Lung (tissue), 12 donors: ENCODE results near the gene FRY. TPM values are rescaled to one million over a fixed set of nuclear protein-coding genes. Genes with fewer than 3 reads are reported as not detected.

Source experiments
- ATAC-seq: fragments of 200-7000 bp; cut with Tn5 transposase; one replicate; pipeline ENCODE4 v1.9.1; 2020; ENCODE audit warnings: moderate number of reproducible peaks; ENCODE audit not compliant: insufficient read depth, low FRiP score
- DNase-seq, 3 donors: peaks; one replicate each; pipeline ENCODE4 v3.0.0-alpha.2; 2013 to 2017
- H3K27ac ChIP-seq, 2 donors: one replicate each; pipeline ENCODE4 v1.5.1; 2013; ENCODE audit warnings: mild to moderate bottlenecking in 2 of 2, moderate library complexity in 2 of 2, control low read depth in 1 of 2, inconsistent platforms in 1 of 2, low read depth in 1 of 2, low read length in 1 of 2
- H3K27me3 ChIP-seq, 3 donors: one replicate each; pipeline ENCODE4 v1.5.1; 2013; ENCODE audit warnings: low read length in 2 of 3; ENCODE audit not compliant: control insufficient read depth in 3 of 3, insufficient read depth in 3 of 3
- H3K36me3 ChIP-seq, 4 donors: one replicate each; pipeline ENCODE4 v1.5.1; 2013; ENCODE audit warnings: low read length in 4 of 4, mild to moderate bottlenecking in 1 of 4, moderate library complexity in 1 of 4; ENCODE audit not compliant: control insufficient read depth in 4 of 4, insufficient read depth in 4 of 4
- H3K4me1 ChIP-seq, 5 donors: one replicate each; pipeline ENCODE4 v1.5.1; 2013; ENCODE audit warnings: low read length in 5 of 5, mild to moderate bottlenecking in 2 of 5, moderate library complexity in 1 of 5; ENCODE audit not compliant: control insufficient read depth in 5 of 5, insufficient read depth in 5 of 5
- H3K4me3 ChIP-seq: one replicate; pipeline ENCODE4 v1.5.1; 2013; ENCODE audit warnings: mild to moderate bottlenecking, control low read depth, moderate library complexity
- H3K9ac ChIP-seq, 2 donors: one replicate each; pipeline ENCODE4 v1.5.1; 2013; ENCODE audit warnings: low read length in 2 of 2, control low read depth in 1 of 2; ENCODE audit not compliant: insufficient read depth in 1 of 2
- H3K9me3 ChIP-seq, 4 donors: one replicate each; pipeline ENCODE4 v1.5.1; 2013; ENCODE audit warnings: low read length in 3 of 4, mild to moderate bottlenecking in 1 of 4, moderate library complexity in 1 of 4; ENCODE audit not compliant: control insufficient read depth in 4 of 4, insufficient read depth in 3 of 4
- CTCF ChIP-seq: IDR thresholded peaks from 2 replicates; pipeline ENCODE4 v1.5.1; 2012; ENCODE audit warnings: mild to moderate bottlenecking; ENCODE audit errors: control extremely low read depth, extremely low read depth
- WGBS, 2 donors: extraction: QIAGEN DNeasy Blood & Tissue Kit; methylation state at CpG; one replicate each; pipeline ENCODE4 v1.1.7; 2013; 5-methylcytosine and 5-hydroxymethylcytosine counted together
- polyA plus RNA-seq, 2 donors: library from polyadenylated mRNA; stranded (reverse); fragments of 200-250 nt; gene quantifications; one replicate each; pipeline ENCODE4 v1.2.1, GENCODE V29; 2013
- total RNA-seq, 2 donors: library from RNA; depleted of rRNA in 1 of 2; stranded (reverse); fragments of >200 nt in 1 of 2; gene quantifications; one replicate each; pipeline ENCODE4 v1.2.1, GENCODE V29; 2014 to 2021
- donor health status: control.
- donor health status: control.
- donor health status: Bipolar disorder and iron deficiency.
- donor health status: healthy.
- donor health status: DM: yes; HTN: yes; CAD: no.

Gene FRY
- total and polyA plus RNA-seq, 4 donors: 7.4 to 79.6 (median 43.9) TPM

- ATAC-seq: no peak
- Histone ChIP-seq H3K27me3 (no peaks in the 10 kb centered on the region), H3K27ac (no peak overlapping the region), H3K9me3 (no peaks in the 10 kb centered on the region), H3K4me3 (no peak overlapping the region), H3K36me3 (no peaks in the 10 kb centered on the region), H3K9ac (no peak overlapping the region), H3K4me1 (peaks cover 0 to 6% (median 4%) of the 10 kb centered on the region in 5 donors)
- 0% methylated on average over 1 of the region's 1 CpG for WGBS, 2 donors
- no peak for DNase-seq
- no peak for TF ChIP-seq CTCF
Observed at GRCh38 chr13:32141462-32141861, 109.9 kb downstream of the FRY start.

DNA sequence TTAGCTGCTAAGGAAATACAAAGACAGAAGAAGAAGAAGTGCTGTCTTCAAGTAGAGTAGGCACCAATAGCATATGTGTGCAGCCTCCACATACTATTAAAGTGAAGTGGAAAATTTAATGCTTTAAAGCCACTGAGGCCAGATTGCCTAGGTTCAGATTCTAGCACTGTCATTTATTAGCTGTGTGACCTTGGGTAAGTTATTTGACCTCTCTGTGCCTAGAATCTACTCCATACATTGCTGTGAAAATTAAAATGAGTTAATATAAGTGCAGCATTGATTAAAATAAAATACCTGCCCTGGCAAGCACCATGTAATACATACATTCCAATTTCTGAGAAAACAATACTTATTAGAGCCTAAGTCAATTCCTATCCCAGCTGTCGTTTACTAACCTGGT lies 110.5 kb downstream of the FRY start:
- peaks cover 0 to 6% (median 3%) of the 10 kb centered on the region in 5 donors for H3K4me1 ChIP-seq
- no peak for DNase-seq
- H3K27me3 ChIP-seq: no peaks in the 10 kb centered on the region
- no peaks in the 10 kb centered on the region for H3K36me3 ChIP-seq
- WGBS, 2 donors: 96 to 97% methylated on average over 1 of the region's 1 CpG
- no peak for TF ChIP-seq CTCF
- H3K27ac ChIP-seq: no peak overlapping the region
- no peak overlapping the region for H3K4me3 ChIP-seq
- no peak for ATAC-seq
- no peak overlapping the region for H3K9ac ChIP-seq
- H3K9me3 ChIP-seq: no peaks in the 10 kb centered on the region

DNA sequence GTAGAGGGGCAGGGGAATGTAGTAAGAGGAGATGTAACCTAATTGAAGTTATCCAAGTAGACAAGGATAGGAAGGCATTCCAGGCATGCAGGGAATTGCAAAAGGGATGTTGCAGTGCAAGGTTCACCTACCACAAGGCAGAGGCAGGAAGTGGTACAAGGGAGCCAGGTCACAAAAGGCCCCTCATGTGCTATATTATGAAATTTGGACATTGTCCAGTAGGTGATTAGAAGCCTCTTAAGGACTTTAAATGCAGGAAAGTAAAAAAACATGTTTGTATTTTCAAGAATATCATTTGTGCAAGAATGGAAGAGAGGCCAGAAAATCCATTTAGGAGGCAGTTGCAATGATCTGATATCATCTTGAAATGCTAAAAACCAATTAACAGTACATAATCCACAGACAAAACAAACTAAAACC lies 111.4 kb downstream of the FRY start:
- ATAC-seq: no peak
- no peak for TF ChIP-seq CTCF

DNA sequence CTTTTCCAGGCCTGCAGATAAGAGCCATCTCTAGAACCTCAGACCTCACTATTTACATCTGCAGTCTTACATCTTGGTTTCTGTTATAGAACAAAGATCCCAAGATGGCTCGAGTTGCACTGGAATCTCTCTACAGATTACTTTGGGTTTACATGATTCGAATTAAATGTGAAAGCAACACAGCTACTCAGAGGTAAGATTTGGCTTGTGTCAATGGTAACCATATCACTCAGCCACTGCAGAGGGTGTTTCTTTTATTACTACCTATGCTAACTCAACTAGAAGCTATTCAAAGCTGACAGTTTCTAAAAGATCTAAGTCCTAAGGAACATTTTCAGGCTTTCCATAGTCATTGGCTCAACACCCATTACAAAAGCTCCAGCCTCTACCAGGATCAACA lies 115.6 kb downstream of the FRY start:
- 91 to 97% methylated on average over 2 of the region's 2 CpGs for WGBS, 2 donors
- Histone ChIP-seq H3K9ac (no peak overlapping the region), H3K4me1 (peaks cover 0 to 12% (median 7%) of the 10 kb centered on the region in 5 donors), H3K4me3 (no peak overlapping the region), H3K27ac (peak overlapping the region in 1 of 2 donors; percentile 1), H3K9me3 (no peaks in the 10 kb centered on the region), H3K36me3 (peaks cover 0 to 2% (median under 1%) of the 10 kb centered on the region in 4 donors), H3K27me3 (no peaks in the 10 kb centered on the region)
- ATAC-seq: no peak
- no peak for TF ChIP-seq CTCF
- no peak for DNase-seq

More for the DNA sequence above, 111.4 kb downstream of the FRY start:
- Histone ChIP-seq H3K4me3 (no peak overlapping the region), H3K27ac (no peak overlapping the region), H3K9me3 (no peaks in the 10 kb centered on the region), H3K9ac (no peak overlapping the region), H3K27me3 (no peaks in the 10 kb centered on the region), H3K36me3 (peaks cover 0 to 2% (median under 1%) of the 10 kb centered on the region in 4 donors), H3K4me1 (peaks cover 0 to 6% (median 3%) of the 10 kb centered on the region in 5 donors)
- DNase-seq: peak in 1 of 3 donors; percentile 15
